Fibroblast of gingiva (primary cell): Measurements from ENCODE around the gene DPRX.

Source experiments
- DNase-seq: peaks from one replicate; pipeline ENCODE4 v3.0.0-alpha.2; 2011; ENCODE audit warnings: low read depth

DPRX gene

GRCh38 chr19:53631949-53632407, at the start of gene DPRX:
Gene DPRX, plus strand, starts transcription at chr19:53631999. Its CDS starts 108 bp downstream, at chr19:53632107.
- no peak for DNase-seq

DNA sequence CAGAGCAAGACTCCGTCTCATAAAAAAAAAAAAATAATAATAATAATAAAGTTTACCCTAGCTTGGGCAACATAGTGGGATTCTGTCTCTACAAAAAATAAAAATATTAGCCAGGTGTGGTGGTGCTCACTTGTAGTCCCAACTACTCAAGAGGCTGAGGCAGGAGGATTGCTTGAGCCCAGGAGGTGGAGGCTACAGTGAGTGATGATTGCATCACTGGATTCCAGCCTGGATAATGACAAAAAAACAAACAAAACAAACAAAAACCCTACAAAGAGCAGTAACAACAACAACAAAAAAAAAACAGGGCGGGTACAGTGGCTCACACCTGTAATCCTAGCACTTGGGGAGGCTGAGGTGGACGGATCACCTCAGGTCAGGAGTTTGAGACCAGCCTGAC, 48.6 kb upstream of the DPRX start:
- DNase-seq: no peak

DNA sequence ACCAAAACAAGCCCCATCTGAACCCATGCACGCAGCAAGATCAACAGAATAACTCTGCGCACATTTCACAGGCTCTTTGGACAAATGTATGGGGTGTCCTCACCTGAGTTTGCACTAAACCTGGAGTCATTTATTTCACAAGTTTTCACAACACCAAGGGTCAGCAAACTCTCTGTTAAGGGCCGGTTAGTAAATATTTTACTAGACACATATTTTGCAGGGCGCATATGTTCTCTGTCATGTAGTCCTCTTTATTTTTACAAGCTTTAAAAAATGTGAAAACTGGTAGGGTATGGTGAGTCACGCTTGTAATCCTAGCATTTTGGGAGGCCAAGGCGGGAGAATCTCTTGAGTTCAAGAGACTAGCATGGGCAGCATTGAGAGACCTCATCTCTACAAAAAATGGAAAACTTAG, 45.5 kb upstream of the DPRX start:
- no peak for DNase-seq

DNA sequence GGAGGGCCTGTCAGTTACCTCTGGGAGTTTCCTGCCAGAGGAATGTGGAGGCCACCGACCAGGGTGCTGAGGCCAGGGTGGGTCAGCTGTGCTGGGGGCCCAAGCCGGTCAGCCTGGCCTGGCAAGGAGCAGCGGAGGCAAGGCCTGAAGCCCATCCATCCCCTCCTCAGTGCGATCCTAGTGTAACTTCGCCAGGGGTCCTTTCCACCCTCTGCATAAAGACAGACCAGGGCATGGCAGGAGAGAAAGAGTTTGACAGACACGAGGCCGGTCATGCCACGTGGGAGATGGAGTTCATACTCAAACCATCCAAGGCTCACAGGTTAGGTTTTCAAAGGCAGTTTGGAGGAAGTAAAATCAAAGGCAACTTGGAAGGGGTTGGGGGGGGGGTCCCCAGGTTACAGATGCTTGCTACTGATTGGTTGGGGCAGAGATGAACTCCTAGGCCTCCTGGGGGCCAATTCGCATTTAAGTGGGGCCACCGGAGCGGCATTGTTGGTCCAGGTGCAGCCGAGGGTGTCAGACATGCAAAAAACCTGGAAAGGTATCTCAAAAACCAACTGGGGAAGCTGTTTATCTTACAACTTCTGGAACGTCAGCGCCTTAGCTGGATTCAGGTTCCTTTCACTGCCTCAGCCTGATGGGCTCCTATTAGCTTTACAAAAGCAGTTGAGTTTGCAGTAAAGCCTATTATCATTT, 36.8 kb upstream of the DPRX start:
- no peak for DNase-seq

- DNase-seq: no peak
Observed at GRCh38 chr19:53595510-53595867, 36.3 kb upstream of the DPRX start.

- DNase-seq: no peak
Observed at GRCh38 chr19:53596056-53596455, 35.7 kb upstream of the DPRX start.

GRCh38 chr19:53597023-53597422, 34.8 kb upstream of the DPRX start:
- no peak for DNase-seq

DNA sequence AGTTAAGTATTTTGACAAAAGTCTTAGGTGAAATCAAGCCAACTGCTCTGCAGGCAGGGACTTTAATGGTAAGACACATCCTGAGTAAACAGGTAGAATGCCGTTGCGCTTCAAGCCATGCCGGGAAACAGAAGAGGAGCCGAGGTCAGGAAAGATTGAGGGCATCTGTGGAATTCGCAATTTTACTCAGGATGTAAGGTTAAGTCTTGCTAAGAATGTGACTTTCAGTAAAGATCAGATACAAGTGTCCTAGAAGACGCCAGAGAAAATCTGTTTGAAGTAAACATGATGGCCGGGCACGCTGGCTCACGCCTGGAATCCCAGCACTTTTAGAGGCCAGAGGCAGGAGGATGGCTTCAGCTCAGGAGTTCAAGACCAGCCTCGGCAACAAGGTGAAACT, 33.4 kb upstream of the DPRX start:
- no peak for DNase-seq

GRCh38 chr19:53600217-53600616, 31.6 kb upstream of the DPRX start:
- no peak for DNase-seq

GRCh38 chr19:53606031-53606430, 25.8 kb upstream of the DPRX start:
- DNase-seq: no peak

- DNase-seq: no peak
Observed at GRCh38 chr19:53608381-53608780, 23.4 kb upstream of the DPRX start.

- no peak for DNase-seq
Observed at GRCh38 chr19:53612762-53613526, 18.9 kb upstream of the DPRX start.

- no peak for DNase-seq
Observed at GRCh38 chr19:53621885-53622740, 9.7 kb upstream of the DPRX start.

GRCh38 chr19:53624771-53625545, 6.8 kb upstream of the DPRX start:
- DNase-seq: no peak

DNA sequence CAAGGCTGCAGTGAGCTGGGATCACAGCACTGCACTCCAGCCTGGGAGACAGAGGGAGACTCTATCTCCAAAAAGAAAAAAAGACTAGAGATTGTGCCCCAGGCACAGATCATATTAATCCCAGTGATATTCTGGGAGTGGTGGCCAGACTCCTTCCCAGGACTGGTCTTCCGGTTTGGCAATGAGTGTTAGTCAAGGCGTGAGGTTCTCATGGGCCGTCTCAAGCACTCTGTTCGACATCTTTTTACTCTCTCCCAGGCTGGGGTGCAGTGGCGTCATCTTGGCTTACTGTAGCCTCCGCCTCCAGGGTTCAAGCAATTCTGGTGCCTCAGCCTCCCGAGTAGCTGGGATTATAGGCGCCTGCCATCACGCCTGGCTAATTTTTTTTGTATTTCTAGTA, 5.3 kb upstream of the DPRX start:
- no peak for DNase-seq

DNA sequence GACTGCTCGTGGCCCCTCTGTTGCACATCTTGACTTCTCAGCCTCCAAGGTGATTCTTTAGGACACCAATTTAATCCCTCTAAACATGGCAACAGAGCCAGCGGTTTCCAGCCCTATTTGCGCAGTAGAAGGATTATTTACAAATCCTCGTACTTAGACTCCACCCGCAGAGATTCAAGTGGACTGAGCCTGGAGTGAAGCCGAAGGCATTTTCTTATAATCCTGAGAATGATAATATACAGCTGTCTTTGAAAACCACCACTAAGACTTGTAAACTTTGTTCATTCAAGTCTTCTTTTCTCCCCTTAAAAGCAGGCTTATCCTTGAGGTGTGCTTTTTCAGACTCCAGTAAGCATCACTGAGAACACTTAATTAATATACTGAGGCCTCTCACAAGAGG, 4.8 kb upstream of the DPRX start:
- no peak for DNase-seq

GRCh38 chr19:53634768-53635167, 3.0 kb downstream of the DPRX start:
- DNase-seq: no peak

- DNase-seq: no peak
Observed at GRCh38 chr19:53639471-53639870, 7.7 kb downstream of the DPRX start.

- no peak for DNase-seq
Observed at GRCh38 chr19:53642381-53643099, 10.7 kb downstream of the DPRX start.

DNA sequence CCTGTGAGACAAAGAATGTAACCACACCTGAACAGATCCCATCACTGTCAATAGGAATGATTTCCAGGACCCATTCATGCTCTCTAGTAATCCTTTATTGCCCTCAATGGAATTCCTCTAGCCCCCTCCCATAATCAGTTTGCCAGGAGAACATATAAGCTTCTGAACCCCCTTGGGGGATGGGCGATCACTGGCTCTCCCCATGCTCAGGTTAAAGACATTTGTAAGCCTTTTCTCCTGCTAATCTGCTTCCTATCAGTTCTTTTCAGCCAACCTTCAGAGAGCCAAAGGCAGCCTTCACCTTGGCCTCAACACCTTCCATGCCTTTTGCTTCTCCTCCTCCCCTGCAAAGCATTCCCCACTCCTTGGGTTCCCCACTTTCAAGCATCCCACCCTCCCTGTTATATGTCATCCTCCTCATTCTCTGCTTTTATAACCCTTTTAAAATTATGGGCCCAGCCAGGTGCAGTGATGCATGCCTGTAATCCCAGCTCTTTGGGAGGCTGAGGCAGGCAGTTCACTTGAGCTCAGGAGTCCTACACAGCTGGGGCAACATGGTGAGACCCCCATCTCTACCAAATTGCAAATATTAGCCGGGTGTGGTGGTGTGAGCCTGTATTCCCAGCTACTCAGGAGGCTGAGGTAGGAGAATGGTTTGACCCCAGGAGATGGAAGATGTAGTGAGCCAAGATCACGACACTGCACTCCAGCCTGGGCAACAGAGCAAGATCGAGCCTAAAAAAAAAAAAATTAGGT, 12.4 kb downstream of the DPRX start:
- no peak for DNase-seq

- no peak for DNase-seq
Observed at GRCh38 chr19:53646144-53646543, 14.3 kb downstream of the DPRX start.
